M059J (cell line): Measurements from ENCODE around the gene COX11. TPM values are rescaled to one million over a fixed set of nuclear protein-coding genes. Genes with fewer than 3 reads are reported as not detected.

ENCODE experiments used
- total RNA-seq: library from RNA; depleted of rRNA; stranded (reverse); fragments of >200 nt; shearing (Covaris generic); gene quantifications from 2 replicates; pipeline ENCODE4 v1.2.3, GENCODE V29; 2014; rRNA removed

The COX11 gene
- total RNA-seq, 1 experiment from 2014 or later, result 64.5 TPM

Other genes with a start within 250 kb of the COX11 start
- gene TOM1L1, start 67.8 kb downstream of the COX11 start, total RNA-seq, result 17.5 and 18.3 TPM in 2 replicates
- gene STXBP4, start 111 bp upstream of the COX11 start, total RNA-seq, result 3.5 and 13.6 TPM in 2 replicates